Activated CD4-positive, alpha-beta T cell treated with anti-CD3 and anti-CD28 coated beads, Interleukin-2, amount 50 U/mL, for 48 hours (primary cell): ENCODE results near the gene F13A1.

Source experiments
- DNase-seq, 2 experiments: peaks; one replicate each; pipeline ENCODE4 v3.0.0-alpha.2; 2020

The F13A1 gene

GRCh38 chr6:6239598-6240581, 80.6 kb downstream of the F13A1 start:
- no peak for DNase-seq

DNA sequence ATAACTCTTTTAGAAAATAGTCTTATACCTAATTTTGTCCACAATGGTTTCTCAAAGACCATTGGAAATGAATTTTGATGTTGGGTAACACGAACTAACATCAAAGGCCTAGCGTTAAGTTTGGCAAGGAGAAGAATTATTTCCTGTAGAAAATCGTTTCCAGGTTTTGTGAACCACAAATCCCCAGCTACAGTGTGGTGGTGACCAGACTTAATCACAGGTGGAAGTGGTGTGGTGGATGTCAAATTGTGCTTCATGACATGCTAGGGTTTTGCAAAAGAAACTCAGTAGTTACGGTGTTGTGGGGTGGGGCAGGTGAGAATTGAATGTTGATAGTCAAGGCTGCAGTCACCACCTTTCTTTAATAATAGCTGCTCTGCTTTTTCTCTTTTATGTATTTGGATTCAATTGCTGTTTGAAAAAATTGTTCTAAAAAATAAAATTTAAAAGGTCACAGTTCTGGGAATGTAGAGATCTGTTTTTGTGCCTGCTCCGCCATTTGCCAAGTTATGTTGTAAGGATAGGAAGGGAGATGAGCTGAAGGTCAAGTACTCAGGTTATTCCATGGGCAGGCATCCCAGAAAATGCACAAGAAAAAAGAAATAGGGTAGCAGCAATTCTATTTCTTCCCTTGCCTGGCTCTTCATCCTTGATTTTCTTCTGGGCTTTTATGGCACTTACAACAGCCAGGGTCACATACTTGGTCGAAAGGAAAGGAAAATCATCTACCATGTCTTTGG, 83.6 kb downstream of the F13A1 start:
- no peak for DNase-seq

DNA sequence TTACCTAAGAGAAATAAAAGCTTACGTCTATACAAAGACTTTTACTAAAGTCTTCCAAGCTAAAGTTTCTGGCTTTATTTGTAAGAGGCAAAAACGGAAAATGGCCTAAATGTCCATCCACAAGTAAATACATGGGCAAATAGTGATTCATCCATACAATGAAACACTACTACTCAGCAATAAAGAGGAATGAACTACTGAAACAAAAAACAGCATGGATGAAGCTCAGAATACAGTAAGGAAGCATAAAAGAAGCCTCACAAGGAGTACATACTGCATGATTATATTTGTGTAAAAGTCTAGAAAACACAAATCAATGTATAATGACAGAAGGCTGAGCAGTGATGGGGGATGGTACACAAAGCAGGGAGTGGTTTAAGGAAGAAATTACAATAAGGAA, 84.7 kb downstream of the F13A1 start:
- no peak for DNase-seq

DNA sequence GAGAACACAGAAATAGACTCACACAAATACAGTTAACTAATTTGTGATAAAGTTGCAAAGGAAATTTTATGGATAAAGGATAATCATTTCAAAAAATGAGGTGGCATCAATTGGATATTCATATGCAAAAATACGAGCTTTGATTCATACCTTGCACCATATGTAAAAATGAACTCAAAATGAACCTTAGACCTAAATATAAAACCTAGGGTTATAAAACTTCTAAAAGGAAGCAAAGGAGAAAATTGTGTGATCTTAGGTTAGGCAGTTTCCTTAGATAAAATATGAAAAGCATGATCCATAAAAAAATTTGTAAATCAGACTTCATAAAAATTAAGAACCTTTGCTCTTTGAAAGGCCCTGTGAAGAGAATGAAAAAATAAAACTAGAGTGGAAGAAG, 85.5 kb downstream of the F13A1 start:
- no peak for DNase-seq

- no peak for DNase-seq
These were observed 90.2 kb downstream of the F13A1 start for GRCh38 chr6:6230286-6230685.

GRCh38 chr6:6227896-6228295, 92.6 kb downstream of the F13A1 start:
- DNase-seq = no peak

DNA sequence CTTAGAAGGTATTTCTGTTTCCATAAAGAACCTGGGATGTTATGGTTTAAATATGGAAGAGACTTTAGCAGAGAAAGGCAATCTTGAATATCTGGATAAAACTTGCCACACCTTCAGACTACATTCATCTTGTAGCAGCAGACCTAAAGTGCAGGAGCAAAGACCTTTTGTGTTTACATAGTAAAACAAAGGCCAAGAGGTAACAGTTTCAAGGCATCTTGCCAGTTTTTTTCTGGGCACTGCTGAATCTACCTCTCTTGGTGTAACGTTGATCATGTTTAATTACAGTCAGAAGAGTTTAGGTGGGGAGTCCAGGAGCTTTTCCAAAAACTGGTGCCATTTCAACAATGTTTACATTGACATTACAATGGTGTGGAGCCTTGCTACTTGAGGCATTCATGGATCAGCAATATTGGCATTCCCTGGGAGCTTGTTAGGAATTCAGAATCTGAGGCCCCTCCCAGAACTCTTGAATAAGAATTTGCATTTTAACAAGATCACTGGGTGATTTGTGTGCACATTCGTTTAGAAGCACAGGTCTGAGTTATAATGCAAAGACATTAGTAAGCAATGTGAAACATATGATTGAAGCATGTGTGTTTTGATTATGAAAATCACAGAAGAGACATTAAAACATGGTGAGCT, 94.5 kb downstream of the F13A1 start:
- no peak for DNase-seq

- DNase-seq = no peak
These were observed 95.5 kb downstream of the F13A1 start for GRCh38 chr6:6224933-6225486.

DNA sequence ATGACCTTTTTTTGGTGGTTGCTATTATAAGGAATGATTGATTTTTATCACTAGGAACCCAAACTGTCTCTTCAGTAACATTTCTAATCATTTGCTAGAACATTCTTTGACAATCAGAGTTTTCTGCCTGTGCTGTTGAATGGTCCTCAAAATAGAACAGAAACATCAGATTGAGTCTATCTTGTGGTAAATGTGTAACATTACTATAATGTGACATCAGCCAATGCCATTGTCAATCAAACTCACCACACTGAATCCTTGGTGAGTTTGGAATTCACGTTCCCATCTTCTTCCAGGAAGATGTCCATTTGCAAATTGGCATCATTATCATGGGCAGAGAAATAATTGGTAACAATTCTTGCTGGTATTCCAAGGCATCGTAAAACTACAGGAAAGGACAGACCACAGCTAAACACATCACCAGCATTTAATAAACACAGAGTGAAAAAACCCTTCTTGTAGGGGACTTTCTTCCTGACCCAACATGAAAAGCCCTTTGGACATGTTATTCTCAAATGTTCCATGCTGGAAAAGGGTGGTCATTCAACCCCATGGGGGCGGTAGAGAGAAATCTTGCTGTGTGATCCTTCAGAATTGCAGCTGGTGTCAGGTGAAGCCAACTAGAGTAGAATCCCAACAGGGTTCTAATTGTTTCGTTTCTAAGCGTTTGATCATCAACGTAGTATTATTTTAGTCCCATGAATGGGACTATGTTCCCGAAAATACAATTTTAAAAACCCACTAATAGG, 98.5 kb downstream of the F13A1 start:
- no peak for DNase-seq

DNA sequence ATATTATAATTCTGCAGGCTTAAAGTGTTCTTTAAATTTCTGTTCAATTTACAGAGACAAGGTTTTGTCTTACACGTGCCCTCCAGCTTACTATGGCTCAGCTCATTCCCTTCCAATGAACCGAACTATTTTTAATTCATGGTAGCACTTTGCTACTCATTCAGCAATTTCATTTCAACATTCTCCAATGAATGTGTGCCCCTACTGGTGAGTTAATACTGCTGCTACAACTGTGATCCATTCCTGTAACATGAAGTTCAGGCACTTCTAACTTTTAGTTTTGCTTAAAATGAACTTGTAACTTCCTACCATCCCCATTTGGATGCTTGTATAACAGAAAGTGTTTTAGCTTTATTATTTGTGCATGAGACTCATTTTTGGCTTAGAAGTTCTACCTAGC, 99.7 kb downstream of the F13A1 start:
- DNase-seq = no peak

- DNase-seq = no peak
These were observed 100.7 kb downstream of the F13A1 start for GRCh38 chr6:6219716-6220115.

GRCh38 chr6:6218759-6219085, 101.7 kb downstream of the F13A1 start:
- DNase-seq = no peak

GRCh38 chr6:6217855-6218758, 102.4 kb downstream of the F13A1 start:
- DNase-seq = no peak

- DNase-seq = no peak
These were observed 109.5 kb downstream of the F13A1 start for GRCh38 chr6:6210994-6211393.

DNA sequence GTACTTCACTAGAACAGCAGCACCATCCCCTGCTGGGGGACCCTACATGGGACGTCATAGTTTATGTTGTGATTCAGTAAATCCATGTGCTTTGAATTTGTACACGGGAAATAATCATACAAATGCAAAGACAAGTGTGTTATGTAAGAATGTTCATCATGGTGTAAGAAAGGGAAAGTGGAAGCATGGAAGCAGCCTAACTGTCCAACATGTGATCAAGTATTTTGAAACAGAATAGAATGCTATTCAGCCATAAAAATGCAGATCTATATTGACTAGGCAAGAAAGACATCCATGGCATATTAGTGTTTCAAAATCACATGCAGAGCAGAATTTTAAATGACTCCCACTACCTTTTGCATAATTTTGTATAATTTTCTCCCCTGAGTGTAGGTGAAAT, 117.6 kb downstream of the F13A1 start:
- DNase-seq = no peak

- no peak for DNase-seq
These were observed 119.3 kb downstream of the F13A1 start for GRCh38 chr6:6201200-6201599.

- no peak for DNase-seq
These were observed 120.8 kb downstream of the F13A1 start for GRCh38 chr6:6199678-6200077.

GRCh38 chr6:6196762-6197161, 123.7 kb downstream of the F13A1 start:
- DNase-seq = no peak

DNA sequence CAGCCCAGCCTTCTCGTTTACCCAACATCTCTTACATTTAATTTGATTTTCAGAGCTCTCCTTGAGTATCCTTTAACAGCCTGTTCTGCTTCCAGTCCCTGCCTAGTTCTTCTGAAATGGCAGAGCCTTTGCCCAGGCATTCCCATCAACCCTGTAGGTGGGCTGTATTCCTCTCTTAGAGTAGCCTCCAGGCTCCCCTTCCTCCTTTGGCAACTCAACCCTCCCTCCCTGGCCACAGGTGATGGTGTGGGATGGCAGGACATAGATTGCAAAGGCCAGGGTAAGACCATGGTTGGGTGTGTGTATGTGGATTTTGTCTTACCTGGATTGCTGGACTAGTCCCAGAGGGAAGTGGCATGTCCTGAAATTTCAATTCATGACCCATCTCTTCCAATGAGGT, 125.4 kb downstream of the F13A1 start:
- DNase-seq = no peak

DNA sequence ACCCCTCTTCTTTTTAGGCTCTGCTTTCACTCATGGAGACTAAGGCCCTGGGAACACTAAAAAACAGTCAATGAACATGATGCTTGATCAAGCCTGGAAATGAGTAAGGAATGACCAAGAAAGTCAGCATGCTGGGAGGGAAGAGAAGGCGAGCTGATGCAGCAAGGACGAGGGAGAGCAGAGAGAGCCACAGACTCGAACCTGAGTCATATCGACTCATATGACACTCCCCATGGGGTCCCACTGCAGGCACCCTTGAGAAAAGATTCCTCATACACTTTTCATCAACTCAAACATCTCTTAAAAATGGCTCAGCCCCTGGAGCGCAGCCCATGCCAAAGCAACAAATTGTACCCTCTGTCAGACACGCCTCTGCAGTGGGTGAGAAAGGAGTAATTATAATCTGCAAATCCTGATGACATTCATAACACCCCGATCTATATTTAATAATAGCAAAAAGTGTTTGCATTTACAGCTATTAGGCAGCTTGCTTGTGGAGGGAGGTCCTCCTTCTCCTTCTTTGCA, 127.2 kb downstream of the F13A1 start:
- DNase-seq = no peak

- DNase-seq = no peak
These were observed 128.6 kb downstream of the F13A1 start for GRCh38 chr6:6191909-6192308.
